Superior temporal gyrus (tissue), 1 donor: ENCODE results near the gene RIPOR2.
"Not testable (repeated sequence)": the region's sequence is repeated elsewhere in the genome, so short reads cannot be mapped to it uniquely, and the experiment has no call there.

ENCODE experiments used
- DNase-seq: peaks from one replicate; pipeline ENCODE4 v3.0.0-alpha.2; 2016; ENCODE audit errors: extremely low spot score

RIPOR2 gene

GRCh38 chr6:24905483-24905882 lies 30.3 kb downstream of the RIPOR2 start:
- no peak for DNase-seq

- DNase-seq, result no peak
These were observed 32.1 kb downstream of the RIPOR2 start for GRCh38 chr6:24903681-24904080.

- DNase-seq, result no peak
These were observed 33.0 kb downstream of the RIPOR2 start for GRCh38 chr6:24902782-24903181.

GRCh38 chr6:24901698-24902328 lies 33.9 kb downstream of the RIPOR2 start:
- no peak for DNase-seq

GRCh38 chr6:24900917-24901697 lies 34.7 kb downstream of the RIPOR2 start:
- DNase-seq, result no peak

- peak; percentile 44 for DNase-seq
These were observed 35.8 kb downstream of the RIPOR2 start for GRCh38 chr6:24899997-24900325.

- DNase-seq, result no peak
These were observed 36.4 kb downstream of the RIPOR2 start for GRCh38 chr6:24899136-24899996.

- no peak for DNase-seq
These were observed 37.1 kb downstream of the RIPOR2 start for GRCh38 chr6:24898676-24899075.

- DNase-seq, result no peak
These were observed 38.6 kb downstream of the RIPOR2 start for GRCh38 chr6:24897186-24897585.

- DNase-seq, result no peak
These were observed 42.4 kb downstream of the RIPOR2 start for GRCh38 chr6:24893342-24893850.

GRCh38 chr6:24891004-24891403 lies 44.8 kb downstream of the RIPOR2 start:
- no peak for DNase-seq

GRCh38 chr6:24890471-24890870 lies 45.3 kb downstream of the RIPOR2 start:
- DNase-seq, result no peak

- DNase-seq, result no peak
These were observed 46.9 kb downstream of the RIPOR2 start for GRCh38 chr6:24888715-24889370.

GRCh38 chr6:24887545-24888140 lies 48.1 kb downstream of the RIPOR2 start:
- no peak for DNase-seq

GRCh38 chr6:24883618-24884017 lies 52.1 kb downstream of the RIPOR2 start:
- no peak for DNase-seq

GRCh38 chr6:24882835-24883555 lies 52.8 kb downstream of the RIPOR2 start:
- DNase-seq, result no peak

- DNase-seq, result no peak
These were observed 53.5 kb downstream of the RIPOR2 start for GRCh38 chr6:24882295-24882694.

- DNase-seq, result no peak
These were observed 54.4 kb downstream of the RIPOR2 start for GRCh38 chr6:24881376-24881775.

GRCh38 chr6:24880451-24880850 lies 55.3 kb downstream of the RIPOR2 start:
- DNase-seq, result no peak

GRCh38 chr6:24879351-24879750 lies 56.4 kb downstream of the RIPOR2 start:
- DNase-seq, result no peak

GRCh38 chr6:24877747-24878146 lies 58.0 kb downstream of the RIPOR2 start:
- DNase-seq, result not testable (repeated sequence)
